Measurements from ENCODE around the gene STAT1. TPM values are rescaled to one million over a fixed set of nuclear protein-coding genes. Genes with fewer than 3 reads are reported as not detected.

Gene STAT1
- total RNA-seq, 1 experiment from 2014 or later: 36.8 TPM

DNA sequence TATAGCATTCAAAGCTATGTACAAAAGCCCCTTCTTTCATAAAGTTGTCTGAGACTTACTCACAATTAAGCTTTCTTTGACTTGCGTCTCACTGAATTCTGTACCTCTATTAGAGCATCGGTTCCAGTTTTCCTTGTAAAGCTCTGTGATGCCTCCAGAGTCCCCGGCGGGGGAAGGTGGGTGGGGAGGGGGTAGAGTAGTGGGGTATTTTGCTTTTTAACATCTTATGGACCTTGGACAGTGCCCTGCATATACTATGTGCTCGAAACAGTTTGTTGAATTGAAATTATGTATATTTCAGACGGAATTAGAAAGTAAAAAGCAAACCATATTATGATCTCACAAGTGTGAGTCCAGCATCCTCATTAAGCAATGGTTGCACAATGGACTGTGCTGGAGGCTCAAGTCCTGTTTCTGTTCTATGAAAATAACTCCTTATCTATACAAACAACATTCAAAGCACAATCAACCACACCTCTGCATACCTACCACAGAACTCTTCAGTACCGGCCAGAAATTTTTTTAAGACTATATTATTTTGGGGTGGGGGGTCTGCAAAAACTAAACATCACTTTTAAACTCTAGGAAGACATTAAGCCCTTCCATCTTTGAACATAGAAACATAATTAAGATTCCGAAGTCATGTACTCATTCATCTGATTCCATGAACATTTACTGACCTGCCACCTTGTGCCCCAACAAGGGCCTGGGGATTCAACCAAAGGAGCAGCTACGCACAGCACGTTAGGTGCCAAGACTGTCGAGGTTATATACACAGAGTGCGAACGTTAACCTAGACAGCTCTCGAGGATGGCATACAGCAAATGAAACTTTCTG is 908 bp downstream of the STAT1 start:
- in situ Hi-C loops (cut with HindIII; ENCODE audit: low pct_unique_long_range_greater_than_20kb, low sequenced_read_pairs): no loop called here
- DNase-seq (ENCODE audit: low read depth, low spot score): no peak

DNA sequence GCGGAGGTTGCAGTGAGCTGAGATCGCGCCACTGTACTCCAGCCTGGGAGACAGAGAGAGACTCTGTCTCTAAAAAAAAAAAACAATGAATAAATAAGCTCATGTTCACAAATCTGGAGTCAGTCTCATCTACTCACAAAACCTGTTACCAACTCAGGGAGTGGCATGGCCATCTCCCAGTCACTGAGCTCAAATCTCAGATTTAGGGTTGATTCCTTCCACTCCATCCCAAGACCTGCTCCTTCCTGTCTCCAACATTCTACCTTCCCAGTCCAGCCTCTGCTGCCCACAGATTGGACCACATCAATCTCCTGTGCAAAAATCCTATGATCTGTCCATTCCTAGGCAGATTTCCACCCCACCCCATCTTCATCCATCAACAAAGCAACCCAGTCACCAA is 1.6 kb downstream of the STAT1 start:
- in situ Hi-C loops (cut with HindIII; ENCODE audit: low pct_unique_long_range_greater_than_20kb, low sequenced_read_pairs): no loop called here
- DNase-seq (ENCODE audit: low read depth, low spot score): no peak

DNA sequence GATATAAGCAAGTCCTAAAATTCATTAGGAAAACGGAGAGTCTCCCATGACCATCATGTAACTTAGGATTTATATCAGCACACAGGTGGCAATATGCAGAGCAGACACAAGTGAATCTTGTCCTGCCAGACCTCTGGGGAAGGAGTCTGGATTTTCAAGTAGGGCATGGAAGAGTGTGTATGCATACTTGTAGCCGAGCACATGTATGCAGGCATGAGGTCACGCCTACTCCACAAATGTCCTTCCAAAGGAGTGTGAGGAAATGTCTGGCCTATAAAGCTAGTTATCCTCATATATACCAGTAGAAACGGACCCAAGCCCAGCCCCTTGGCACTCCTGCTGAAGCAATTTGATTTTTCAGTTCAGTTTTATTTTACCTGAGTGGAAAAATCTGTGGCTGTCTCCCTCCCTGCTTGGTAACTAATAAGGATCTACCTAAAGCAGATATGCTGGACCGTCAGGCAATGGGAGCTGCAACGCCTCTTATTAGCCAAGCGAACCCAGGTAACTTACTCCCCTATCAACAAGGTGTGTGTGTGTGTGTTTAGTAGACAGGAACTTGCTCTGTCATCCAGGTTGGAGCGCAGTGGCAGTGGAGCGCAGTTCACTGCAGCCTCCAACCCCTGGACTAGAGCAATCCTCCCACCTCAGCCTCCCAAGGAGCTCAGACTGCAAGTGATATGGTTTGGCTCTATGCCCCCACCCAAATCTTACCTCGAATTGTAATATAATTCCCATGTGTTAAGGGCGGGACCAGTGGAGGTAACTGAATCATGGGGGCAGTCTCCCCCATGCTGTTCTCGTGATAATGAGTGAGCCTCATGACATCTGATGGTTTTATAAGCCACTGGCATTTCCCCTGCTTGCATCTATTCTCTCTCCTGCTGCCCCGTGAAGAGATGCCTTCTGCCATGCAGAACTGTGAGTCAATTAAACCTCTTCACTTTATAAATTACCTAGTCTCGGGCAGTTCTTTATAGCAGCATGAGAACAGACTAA is 2.8 kb downstream of the STAT1 start:
- no peak for DNase-seq (ENCODE audit: low read depth, low spot score)
- in situ Hi-C loops (cut with HindIII; ENCODE audit: low pct_unique_long_range_greater_than_20kb, low sequenced_read_pairs): no loop called here

DNA sequence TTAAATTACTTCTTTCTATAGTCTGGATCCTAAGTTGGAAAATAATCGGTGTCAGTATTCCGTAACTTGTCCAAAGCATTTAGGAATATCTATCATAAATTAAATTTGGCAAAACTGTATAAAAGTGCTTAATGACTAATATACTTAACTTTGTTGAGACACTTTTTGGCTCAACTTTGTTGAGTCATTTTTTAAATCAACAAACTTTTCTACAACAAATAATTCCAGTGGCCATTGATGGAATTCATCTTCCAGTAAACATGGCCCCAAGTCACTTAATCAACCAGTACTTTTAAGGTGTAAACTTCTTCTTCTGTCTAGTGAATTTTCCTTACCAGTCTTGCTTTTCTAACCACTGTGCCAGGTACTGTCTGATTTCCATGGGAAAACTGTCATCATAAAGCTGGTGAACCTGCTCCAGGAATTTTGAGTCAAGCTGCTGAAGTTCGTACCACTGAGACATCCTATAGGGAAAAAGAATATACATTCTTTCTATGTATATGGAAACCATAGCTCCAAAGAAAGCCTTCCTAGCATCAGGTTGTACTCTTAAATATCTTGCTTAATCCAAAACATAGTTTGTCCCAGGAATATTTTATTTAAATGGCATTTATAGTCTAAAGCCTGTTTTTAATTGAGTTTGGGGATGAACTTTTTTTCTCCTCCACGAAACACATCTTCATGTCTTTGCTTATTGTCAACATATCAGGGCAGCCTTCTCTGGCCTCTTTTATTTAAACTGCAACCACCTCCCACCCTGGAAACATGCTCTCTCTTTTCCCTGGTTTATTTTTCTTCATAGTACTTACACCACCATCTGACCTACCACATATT is 4.2 kb downstream of the STAT1 start:
- in situ Hi-C loops (cut with HindIII; ENCODE audit: low pct_unique_long_range_greater_than_20kb, low sequenced_read_pairs): no loop called here
- DNase-seq (ENCODE audit: low read depth, low spot score): no peak

DNA sequence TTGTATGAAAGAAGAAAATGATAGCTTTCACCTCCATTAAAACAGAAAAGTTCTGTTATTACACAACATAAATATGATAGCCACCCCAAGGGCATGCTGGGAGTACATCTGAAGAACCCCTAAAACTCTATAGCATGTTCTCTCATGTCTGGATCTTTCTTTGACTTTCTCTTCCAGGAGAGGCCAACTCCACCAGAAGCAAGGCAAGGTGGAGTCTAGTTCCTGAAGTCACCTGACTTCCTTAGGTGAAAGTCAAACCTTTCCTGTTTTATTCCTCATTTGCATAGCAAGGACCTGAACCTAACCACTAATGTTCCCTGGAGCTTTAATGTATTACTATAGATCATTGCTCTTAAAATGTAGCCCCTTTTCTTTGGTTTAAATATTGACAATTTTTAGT is 5.7 kb downstream of the STAT1 start:
- DNase-seq (ENCODE audit: low read depth, low spot score): no peak
- in situ Hi-C loops (cut with HindIII; ENCODE audit: low pct_unique_long_range_greater_than_20kb, low sequenced_read_pairs): no loop called here

DNA sequence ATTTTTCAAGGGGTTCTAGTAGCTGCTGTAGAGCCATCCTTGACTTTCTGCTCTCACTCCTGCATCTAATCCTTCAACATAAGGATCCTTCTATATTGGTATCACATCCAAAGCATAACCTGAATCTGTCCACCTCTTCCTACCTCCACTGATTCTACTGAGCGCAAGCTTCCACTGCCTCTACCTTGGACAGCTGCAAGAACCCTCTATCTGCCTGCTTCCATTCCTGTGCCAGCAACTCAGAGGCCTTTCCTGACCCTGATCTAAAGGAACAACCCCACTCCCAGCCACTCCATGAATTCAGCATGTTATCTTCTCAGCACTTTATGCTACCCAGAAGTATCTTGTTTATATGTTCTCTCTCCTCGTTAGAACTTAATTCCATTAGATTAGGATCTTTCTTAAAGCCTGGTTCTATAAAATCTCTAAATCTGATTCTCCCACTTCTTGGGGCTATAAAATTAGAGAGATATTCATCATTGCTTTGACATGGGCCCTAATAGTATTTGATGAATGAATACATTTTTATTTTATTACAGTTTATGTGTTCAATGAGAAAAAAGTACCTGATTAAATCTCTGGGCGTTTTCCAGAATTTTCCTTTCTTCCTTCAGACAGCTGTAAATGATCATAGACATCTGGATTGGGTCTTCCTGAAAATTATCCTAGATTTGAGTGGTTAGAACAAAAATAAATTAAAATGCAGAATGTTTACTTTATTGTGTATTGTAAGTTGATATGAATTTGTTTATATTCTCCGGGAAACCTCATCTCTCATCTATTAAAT is 6.8 kb downstream of the STAT1 start:
- in situ Hi-C loops (cut with HindIII; ENCODE audit: low pct_unique_long_range_greater_than_20kb, low sequenced_read_pairs): no loop called here
- no peak for DNase-seq (ENCODE audit: low read depth, low spot score)

DNA sequence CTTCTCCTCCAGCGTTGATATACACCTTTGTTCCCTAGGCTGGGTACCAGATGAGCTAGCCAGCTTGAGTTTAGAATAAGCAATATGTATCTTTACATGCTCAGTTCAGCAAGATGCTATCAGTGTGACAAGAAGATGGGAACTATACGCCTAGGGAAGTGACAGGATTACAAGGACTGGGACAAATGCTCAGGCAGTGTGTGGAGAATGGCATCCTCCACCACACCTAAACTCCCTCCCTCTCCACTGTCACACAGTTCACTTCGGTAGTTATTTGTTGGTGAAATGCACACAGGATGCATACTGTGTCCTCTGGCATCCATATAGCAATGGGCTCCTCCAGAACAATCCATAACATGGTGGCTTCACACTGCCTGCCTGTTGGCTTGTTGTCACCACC is 7.7 kb downstream of the STAT1 start:
- DNase-seq (ENCODE audit: low read depth, low spot score): no peak
- in situ Hi-C loops (cut with HindIII; ENCODE audit: low pct_unique_long_range_greater_than_20kb, low sequenced_read_pairs): no loop called here

DNA sequence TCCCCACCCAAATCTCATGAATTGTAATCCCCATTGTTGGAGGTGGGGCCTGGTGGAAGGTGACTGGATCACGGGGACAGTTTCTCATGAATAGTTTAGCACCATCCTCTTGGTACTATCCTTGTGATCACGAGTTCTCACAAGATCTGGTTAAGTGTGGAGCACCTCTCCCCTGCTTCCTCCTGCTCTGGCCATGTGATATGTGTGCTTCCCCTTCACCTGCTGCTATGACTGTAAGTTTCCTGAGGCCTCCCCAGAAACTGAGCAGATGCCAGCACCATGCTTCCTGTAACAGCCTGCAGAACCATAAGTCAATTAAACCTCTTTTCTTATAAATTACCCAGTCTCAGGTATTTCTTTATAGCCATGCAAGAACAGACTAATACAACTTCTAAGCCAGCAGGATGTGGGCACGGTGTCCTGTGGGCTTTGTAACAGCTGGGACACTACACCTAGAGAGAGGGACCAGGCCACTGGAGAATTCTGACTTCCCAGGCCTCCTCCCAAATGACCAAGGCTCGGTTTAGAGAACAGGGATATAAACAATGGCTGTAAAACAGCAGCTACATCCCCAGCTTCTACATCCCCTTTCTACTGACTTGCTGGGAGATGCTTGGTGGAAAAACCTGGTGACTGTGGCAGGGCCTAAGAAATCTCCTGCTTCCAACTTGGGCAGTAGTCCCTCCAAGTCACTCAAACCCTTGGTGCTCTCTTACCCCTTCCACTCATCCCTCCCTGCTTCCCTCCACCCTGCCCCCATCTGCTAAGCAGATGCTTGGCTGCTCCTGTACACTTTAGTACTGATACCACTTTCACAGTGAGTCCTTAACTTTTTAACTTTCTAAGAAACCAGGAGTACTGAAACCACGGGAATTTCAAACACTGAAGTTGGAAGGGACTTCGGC is 10.3 kb downstream of the STAT1 start:
- no peak for DNase-seq (ENCODE audit: low read depth, low spot score)
- in situ Hi-C loops (cut with HindIII; ENCODE audit: low pct_unique_long_range_greater_than_20kb, low sequenced_read_pairs): no loop called here

DNA sequence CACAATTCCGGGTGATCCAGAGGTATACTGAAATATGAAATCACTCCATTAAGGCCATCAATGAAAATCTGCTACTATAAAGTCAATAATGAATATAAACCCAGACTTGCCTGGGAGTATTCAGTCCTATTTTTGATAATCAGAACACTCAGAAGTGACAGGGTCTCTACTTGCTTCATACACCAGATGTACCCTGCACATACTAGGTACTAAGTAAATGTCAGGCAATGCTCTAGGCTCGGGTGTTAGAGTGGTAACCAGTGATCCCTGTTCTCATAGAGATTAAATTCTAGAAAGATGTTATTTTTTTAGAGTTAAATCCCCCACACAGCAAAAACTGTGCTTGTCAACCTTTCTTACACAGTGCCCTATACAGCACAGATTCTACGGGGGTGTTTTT is 12.3 kb downstream of the STAT1 start:
- in situ Hi-C loops (cut with HindIII; ENCODE audit: low pct_unique_long_range_greater_than_20kb, low sequenced_read_pairs): no loop called here
- no peak for DNase-seq (ENCODE audit: low read depth, low spot score)

DNA sequence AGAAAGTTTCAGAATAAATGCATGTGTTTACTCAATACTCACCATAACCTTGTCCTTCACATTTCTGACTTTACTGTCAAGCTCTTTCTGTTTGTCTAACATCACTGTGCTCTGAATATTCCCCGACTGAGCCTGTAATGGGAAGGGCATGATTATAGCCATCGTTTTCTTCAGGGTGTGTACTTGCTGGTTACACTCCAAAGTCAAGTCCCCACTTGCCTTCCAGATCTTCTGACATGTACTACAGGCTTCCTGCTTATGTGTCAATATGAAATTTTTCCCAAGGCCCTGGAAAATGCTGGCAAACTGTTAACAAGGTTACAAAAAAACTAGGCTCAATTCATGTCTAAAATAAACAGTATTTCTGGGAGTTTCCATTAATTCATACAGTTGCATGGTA is 12.9 kb downstream of the STAT1 start:
- in situ Hi-C loops (cut with HindIII; ENCODE audit: low pct_unique_long_range_greater_than_20kb, low sequenced_read_pairs): no loop called here
- DNase-seq (ENCODE audit: low read depth, low spot score): no peak

DNA sequence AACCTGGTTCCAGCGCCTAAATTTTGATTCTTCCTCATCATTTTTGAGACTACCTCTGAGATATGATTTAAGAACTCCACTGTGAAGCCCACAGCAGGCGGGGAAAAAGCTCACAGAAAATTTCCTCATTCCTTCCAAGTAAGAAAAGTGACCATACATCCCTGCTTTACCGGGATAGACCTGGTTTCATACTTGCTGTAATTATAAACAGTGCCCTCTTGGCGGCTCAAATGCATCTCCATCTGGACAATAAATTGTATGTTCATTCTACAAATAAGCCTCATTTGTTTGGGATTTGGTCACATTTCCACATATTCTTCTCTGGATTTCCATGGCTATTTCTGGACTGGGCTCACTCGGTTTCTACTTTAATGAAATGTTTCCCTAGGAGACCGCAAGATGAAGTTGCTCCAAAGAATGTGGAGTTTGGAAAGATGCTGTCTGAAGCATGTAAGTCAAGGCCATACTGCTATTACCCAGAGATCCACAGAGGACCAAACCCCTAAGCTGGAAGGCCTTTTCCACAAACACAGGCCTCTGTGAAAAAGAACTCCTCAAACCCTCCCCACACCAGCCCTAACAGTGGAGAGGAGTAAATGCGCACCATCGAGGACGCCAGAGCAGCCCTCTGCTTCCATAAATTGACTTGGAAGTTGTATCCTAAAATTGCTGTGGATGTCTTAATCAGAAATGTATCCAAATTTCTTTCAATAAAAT is 13.9 kb downstream of the STAT1 start:
- peak; percentile 21 for DNase-seq (ENCODE audit: low read depth, low spot score)
- in situ Hi-C loops (cut with HindIII; ENCODE audit: low pct_unique_long_range_greater_than_20kb, low sequenced_read_pairs): no loop called here

DNA sequence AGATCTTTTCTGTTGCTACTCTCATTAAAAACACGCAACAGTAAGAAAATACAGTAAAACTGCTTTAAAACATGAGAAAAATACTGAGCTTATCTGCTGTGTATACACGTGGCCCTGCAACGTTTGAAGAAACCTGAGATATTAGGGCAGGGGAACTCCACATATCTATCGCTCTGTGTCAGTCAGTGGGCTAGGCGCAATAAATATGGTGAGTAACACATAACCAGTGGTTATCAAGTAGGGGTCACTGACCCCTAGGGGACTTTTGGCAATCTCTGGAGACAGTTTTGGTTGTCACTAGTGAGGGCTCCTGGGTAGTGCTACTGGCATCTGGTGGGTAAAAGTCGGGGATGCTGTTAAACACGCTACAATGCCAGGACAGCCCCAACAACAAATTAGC is 14.9 kb downstream of the STAT1 start:
- in situ Hi-C loops (cut with HindIII; ENCODE audit: low pct_unique_long_range_greater_than_20kb, low sequenced_read_pairs): no loop called here
- DNase-seq (ENCODE audit: low read depth, low spot score): no peak

DNA sequence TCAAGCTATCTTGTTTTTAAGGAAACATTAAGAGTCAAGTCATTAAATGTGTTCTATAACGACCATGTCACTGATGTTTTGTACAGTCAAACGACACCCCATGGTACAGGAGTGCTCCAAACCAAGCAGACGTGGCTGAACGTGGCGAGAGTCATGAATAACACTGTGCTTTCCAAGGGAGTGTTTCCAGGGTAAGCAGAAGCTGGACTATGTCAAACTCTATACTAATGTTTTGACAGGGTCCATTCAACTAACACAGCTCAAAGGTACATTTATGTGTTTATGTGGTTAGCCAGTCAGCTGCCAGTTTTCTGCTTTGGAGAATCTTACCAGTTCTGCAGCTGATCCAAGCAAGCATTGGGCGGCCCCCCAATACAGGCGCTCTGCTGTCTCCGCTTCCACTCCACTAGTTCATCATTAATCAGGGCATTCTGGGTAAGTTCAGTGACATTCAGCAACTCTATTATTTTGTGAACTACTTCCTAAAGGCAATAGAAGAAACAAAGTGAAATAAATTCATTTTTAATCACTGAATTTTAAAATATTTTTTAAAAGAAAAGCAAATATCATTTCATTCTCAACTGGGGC is 16.4 kb downstream of the STAT1 start:
- no peak for DNase-seq (ENCODE audit: low read depth, low spot score)
- in situ Hi-C loops (cut with HindIII; ENCODE audit: low pct_unique_long_range_greater_than_20kb, low sequenced_read_pairs): no loop called here

DNA sequence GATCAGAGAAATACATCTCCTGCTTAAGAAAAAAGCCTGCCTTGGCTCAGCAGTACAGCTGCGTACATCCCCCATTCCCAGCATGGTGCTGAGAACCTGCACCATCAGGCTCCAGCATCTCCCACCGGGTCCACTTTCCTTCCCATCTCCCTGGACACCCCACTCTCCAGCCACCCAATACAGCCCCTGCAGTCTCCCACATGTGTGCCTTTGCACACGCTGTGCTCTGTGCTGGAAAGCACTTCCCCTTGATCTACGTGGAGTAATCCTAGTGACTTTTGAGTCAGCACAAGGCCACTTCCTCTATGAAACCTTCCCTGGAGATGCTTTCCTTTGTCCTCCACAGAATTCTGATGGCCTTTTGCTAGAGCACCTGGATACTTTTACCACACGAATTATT is 17.0 kb downstream of the STAT1 start:
- DNase-seq (ENCODE audit: low read depth, low spot score): no peak
- in situ Hi-C loops (cut with HindIII; ENCODE audit: low pct_unique_long_range_greater_than_20kb, low sequenced_read_pairs): no loop called here

DNA sequence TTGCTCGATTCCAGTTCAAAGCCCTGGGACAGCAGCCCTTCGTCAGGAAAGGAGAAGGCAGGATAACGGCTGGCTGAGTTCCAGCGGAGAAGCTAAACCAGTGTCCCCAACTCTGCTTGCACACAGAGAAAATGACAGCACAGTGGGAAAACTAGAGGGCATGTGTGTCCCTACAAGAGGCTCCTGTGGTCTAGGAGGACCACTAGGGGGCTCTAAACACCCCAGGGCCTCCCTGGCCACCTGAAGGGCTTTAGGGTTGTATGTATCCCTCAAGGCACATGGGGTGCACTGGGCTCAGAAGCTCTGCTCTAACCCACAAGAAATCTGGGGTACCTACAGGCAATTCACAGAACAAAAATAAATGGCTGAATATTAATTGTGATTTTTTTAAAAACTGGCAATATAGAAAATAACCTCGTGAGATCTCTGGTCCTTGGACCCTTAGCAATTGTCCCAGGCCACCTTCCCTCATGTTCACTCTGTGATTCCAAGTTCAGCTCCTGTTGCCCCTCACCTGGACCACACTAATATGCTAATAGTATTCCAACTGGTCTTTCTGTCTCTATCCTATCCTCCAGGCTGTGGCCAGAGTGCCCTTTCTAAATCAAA is 17.5 kb downstream of the STAT1 start:
- peak; percentile 63 for DNase-seq (ENCODE audit: low read depth, low spot score)
- in situ Hi-C loops (cut with HindIII; ENCODE audit: low pct_unique_long_range_greater_than_20kb, low sequenced_read_pairs): no loop called here
